Body of pancreas (tissue), 4 donors: ENCODE results near the gene PBX2.
"Not testable (repeated sequence)": the region's sequence is repeated elsewhere in the genome, so short reads cannot be mapped to it uniquely, and the experiment has no call there.

Experiments used
- CTCF ChIP-seq, 7 experiments: fragments of 450-650 bp in 4 of 7; fragments of 200-600 bp in 3 of 7; sonication (generic) in 3 of 7; IDR thresholded peaks; one replicate each; pipeline ENCODE4 v1.5.1; 2016 to 2019; ENCODE audit warnings: antibody characterized with exemption in 7 of 7
- POLR2A ChIP-seq, 3 donors: fragments of 450-650 bp; IDR thresholded peaks; one replicate each; pipeline ENCODE4 v1.6.1; 2016; ENCODE audit warnings: antibody characterized with exemption in 3 of 3, mild to moderate bottlenecking in 2 of 3

- not testable (repeated sequence) for TF ChIP-seq CTCF, POLR2A (IDR thresholded peaks at IDR 0.05)
Observed at GRCh38 chr6:32187725-32188380, 2.1 kb downstream of the PBX2 start.
